H1 (cell line): Measurements from ENCODE around the gene LIN54. TPM values are rescaled to one million over a fixed set of nuclear protein-coding genes. Genes with fewer than 3 reads are reported as not detected.

Experiments
- CTCF ChIA-PET: fragments of 300-600 bp; sonication (Branson Sonifier 250); formaldehyde crosslinking; loops from one replicate; lab custom pipeline; 2021; ENCODE audit not compliant: partially characterized antibody; lab: Charles Lee
- POLR2A ChIA-PET: fragments of 300-600 bp; sonication (Branson Sonifier 250); formaldehyde crosslinking; loops from one replicate; lab custom pipeline; 2021; ENCODE audit warnings: inconsistent platforms; ENCODE audit not compliant: partially characterized antibody; lab: Charles Lee
- DNase-seq, 2 experiments: peaks; one replicate each; pipeline versions ENCODE4 v3.0.0 to v3.0.0-alpha.2; 2010 to 2022; ENCODE audit warnings: low spot score in 2 of 2, low read depth in 1 of 2, mixed read lengths in 1 of 2
- FAIRE-seq: peaks from 2 replicates; lab custom pipeline; 2011; peaks lifted over from hg19 to GRCh38; lab: Jason Lieb, UNC
- H2AFZ ChIP-seq: 2 replicates; pipeline ENCODE4 v1.8.1; 2012; ENCODE audit warnings: low read length, inconsistent platforms
- H2AK5ac ChIP-seq: 2 replicates; pipeline ENCODE4 v1.6.1; 2013; ENCODE audit warnings: low read depth, low read length
- H2BK120ac ChIP-seq: replicated peaks from 2 replicates; pipeline ENCODE3; 2013; ENCODE audit warnings: low read depth, low read length, inconsistent platforms
- H2BK12ac ChIP-seq: 2 replicates; pipeline ENCODE4 v1.6.1; 2013; ENCODE audit warnings: low read depth, low read length
- H2BK15ac ChIP-seq: 2 replicates; pipeline ENCODE4 v1.6.1; 2013; ENCODE audit warnings: low read length
- H2BK20ac ChIP-seq: 2 replicates; pipeline ENCODE4 v1.6.1; 2013; ENCODE audit warnings: low read length
- H2BK5ac ChIP-seq: 2 replicates; pipeline ENCODE4 v1.6.1; 2013; ENCODE audit warnings: low read depth, low read length
- H3K14ac ChIP-seq: 2 replicates; pipeline ENCODE4 v1.6.1; 2013; ENCODE audit warnings: inconsistent platforms; ENCODE audit not compliant: insufficient read length
- H3K18ac ChIP-seq: 2 replicates; pipeline ENCODE4 v1.6.1; 2013; ENCODE audit warnings: low read length; ENCODE audit errors: extremely low read depth
- H3K23ac ChIP-seq: 2 replicates; pipeline ENCODE4 v1.6.1; 2013; ENCODE audit warnings: inconsistent platforms; ENCODE audit not compliant: insufficient read length
- H3K23me2 ChIP-seq: 2 replicates; pipeline ENCODE4 v1.6.1; 2013; ENCODE audit warnings: low read depth, low read length
- H3K27ac ChIP-seq: 2 replicates; pipeline ENCODE4 v1.6.1; 2011; ENCODE audit warnings: low read depth, low read length, inconsistent platforms
- H3K27me3 ChIP-seq, 4 experiments: replicated peaks in 1 of 4; 1 replicate in 1 of 4; 2 replicates in 3 of 4; pipeline versions ENCODE4 v1.6.1 to v1.8.1; 2011 to 2013; ENCODE audit warnings: low read length in 3 of 4, mild to moderate bottlenecking in 3 of 4, inconsistent platforms in 2 of 4, mixed read lengths in 2 of 4, moderate library complexity in 1 of 4; ENCODE audit not compliant: control insufficient read depth in 3 of 4, insufficient read depth in 3 of 4; ENCODE audit errors: extremely low read depth in 1 of 4
- H3K36me3 ChIP-seq, 4 experiments: 2 replicates each; pipeline versions ENCODE4 v1.6.1 to v1.8.1; 2011 to 2013; ENCODE audit warnings: mild to moderate bottlenecking in 4 of 4, low read length in 3 of 4, moderate library complexity in 2 of 4, control low read depth in 1 of 4, inconsistent platforms in 1 of 4; ENCODE audit not compliant: insufficient read depth in 4 of 4, control insufficient read depth in 2 of 4
- H3K4ac ChIP-seq: replicated peaks from 2 replicates; pipeline ENCODE3; 2013; ENCODE audit warnings: low read length, low read depth, mixed read lengths, inconsistent platforms; ENCODE audit not compliant: insufficient read length
- H3K4me1 ChIP-seq, 4 experiments: replicated peaks in 1 of 4; 1 replicate in 1 of 4; 2 replicates in 3 of 4; pipeline versions ENCODE4 v1.6.1 to v1.8.1; 2011 to 2013; ENCODE audit warnings: low read length in 3 of 4, inconsistent platforms in 2 of 4, mixed read lengths in 1 of 4; ENCODE audit not compliant: insufficient read depth in 4 of 4, control insufficient read depth in 3 of 4
- H3K4me2 ChIP-seq, 2 experiments: 2 replicates each; pipeline versions ENCODE4 v1.6.1 to v1.8.1; 2011 to 2013; ENCODE audit warnings: low read depth in 2 of 2, low read length in 2 of 2, control low read depth in 1 of 2, inconsistent platforms in 1 of 2, mild to moderate bottlenecking in 1 of 2; ENCODE audit not compliant: insufficient read depth in 1 of 2
- H3K4me3 ChIP-seq, 4 experiments: fragments of 200-600, 300-600 bp in 1 of 4; sonication (generic), shearing (Covaris generic), sonication (Bioruptor Twin) in 1 of 4; 2 replicates each; pipeline versions ENCODE4 v1.5.1 to v1.8.1; 2011 to 2016; ENCODE audit warnings: low read length in 4 of 4, low read depth in 3 of 4, control low read depth in 2 of 4, inconsistent platforms in 2 of 4, mild to moderate bottlenecking in 2 of 4, mixed read lengths in 1 of 4, moderate library complexity in 1 of 4; ENCODE audit not compliant: insufficient read depth in 2 of 4; ENCODE audit errors: extremely low read depth in 1 of 4
- H3K56ac ChIP-seq: replicated peaks from 2 replicates; pipeline ENCODE3; 2013; ENCODE audit warnings: low read depth, mild to moderate bottlenecking, mixed read lengths, low read length, inconsistent platforms; ENCODE audit not compliant: insufficient read length
- H3K79me1 ChIP-seq: 2 replicates; pipeline ENCODE4 v1.6.1; 2013; ENCODE audit warnings: low read depth, low read length, control low read depth
- H3K79me2 ChIP-seq, 2 experiments: 2 replicates each; pipeline versions ENCODE4 v1.6.1 to v1.8.1; 2012 to 2013; ENCODE audit warnings: low read length in 2 of 2, mild to moderate bottlenecking in 2 of 2, inconsistent platforms in 1 of 2; ENCODE audit not compliant: insufficient read depth in 2 of 2, control insufficient read depth in 1 of 2
- H3K9ac ChIP-seq, 4 experiments: replicated peaks in 1 of 4; 1 replicate in 1 of 4; 2 replicates in 3 of 4; pipeline versions ENCODE4 v1.6.1 to v1.8.1; 2011 to 2013; ENCODE audit warnings: low read depth in 3 of 4, low read length in 3 of 4, control low read depth in 2 of 4, mild to moderate bottlenecking in 2 of 4, moderate library complexity in 2 of 4, inconsistent platforms in 1 of 4; ENCODE audit errors: extremely low read depth in 1 of 4
- H3K9me3 ChIP-seq, 2 experiments: 2 replicates each; pipeline versions ENCODE4 v1.6.1 to v1.8.1; 2012 to 2013; ENCODE audit warnings: mild to moderate bottlenecking in 2 of 2, moderate library complexity in 2 of 2, control low read depth in 1 of 2, inconsistent platforms in 1 of 2, low read depth in 1 of 2, low read length in 1 of 2, mixed read lengths in 1 of 2; ENCODE audit not compliant: insufficient read depth in 2 of 2
- H4K20me1 ChIP-seq, 2 experiments: replicated peaks in 1 of 2; 2 replicates each; pipeline versions ENCODE3 to v1.8.1; 2011 to 2013; ENCODE audit warnings: inconsistent platforms in 2 of 2, low read length in 2 of 2, mild to moderate bottlenecking in 1 of 2; ENCODE audit not compliant: insufficient read depth in 2 of 2, control insufficient read depth in 1 of 2
- H4K5ac ChIP-seq: 2 replicates; pipeline ENCODE4 v1.6.1; 2013; ENCODE audit warnings: low read length, low read depth, mixed read lengths, inconsistent platforms; ENCODE audit not compliant: insufficient read length
- H4K8ac ChIP-seq: 2 replicates; pipeline ENCODE4 v1.8.0; 2013; ENCODE audit warnings: mild to moderate bottlenecking, moderate library complexity, low read length, inconsistent platforms; ENCODE audit not compliant: insufficient read depth; ENCODE audit errors: extremely low read depth
- H4K91ac ChIP-seq: replicated peaks from 2 replicates; pipeline ENCODE3; 2013; ENCODE audit warnings: low read length, mixed read lengths, inconsistent platforms; ENCODE audit not compliant: insufficient read length
- CHD2 ChIP-seq: IDR thresholded peaks from 2 replicates; pipeline ENCODE4 v1.6.1; 2012; ENCODE audit warnings: low read length, improper control_type of control experiment
- WGBS, 2 experiments: shearing (Covaris generic) in 1 of 2; methylation state at CpG; one replicate each; pipeline versions ENCODE4 v1.1.6 to v1.1.7; 2013 to 2015; ENCODE audit warnings: low lambda C conversion rate in 2 of 2, mixed read lengths in 2 of 2, inconsistent platforms in 1 of 2, low coverage in 1 of 2, missing lambda C conversion rate in 1 of 2; ENCODE audit not compliant: insufficient replicate concordance in 2 of 2, insufficient coverage in 1 of 2, insufficient read length in 1 of 2; ENCODE audit errors: extremely low coverage in 1 of 2, missing lambda C conversion rate in 1 of 2; 5-methylcytosine and 5-hydroxymethylcytosine counted together
- polyA plus RNA-seq, 7 experiments: library from polyadenylated mRNA; depleted of rRNA in 3 of 7; stranded (reverse) in 5 of 7; unstranded in 2 of 7; fragments of >200 nt in 5 of 7; fragments of 200-250 nt in 2 of 7; gene quantifications; 1 replicate in 5 of 7; 2 replicates in 1 of 7; 4 replicates in 1 of 7; pipeline versions ENCODE4 v1.2.1 to v1.2.3, GENCODE V29; 2011 to 2013; ENCODE audit warnings: missing spikeins in 2 of 7, mixed read lengths in 2 of 7
- total RNA-seq: library from RNA; stranded (reverse); fragmentation: NEBNext Ultra II Directional; extraction: Animal tissue kit (Norgen Biotek cat#: 25700); gene quantifications from 2 replicates; pipeline ENCODE4 v1.2.1, GENCODE V29; 2021

The LIN54 gene
- total and polyA plus RNA-seq, 2 of the 8 experiments (the other 6 are each of a cell fraction or from before 2014, with no cell fraction given), result 5.7 to 11.1 TPM

DNA sequence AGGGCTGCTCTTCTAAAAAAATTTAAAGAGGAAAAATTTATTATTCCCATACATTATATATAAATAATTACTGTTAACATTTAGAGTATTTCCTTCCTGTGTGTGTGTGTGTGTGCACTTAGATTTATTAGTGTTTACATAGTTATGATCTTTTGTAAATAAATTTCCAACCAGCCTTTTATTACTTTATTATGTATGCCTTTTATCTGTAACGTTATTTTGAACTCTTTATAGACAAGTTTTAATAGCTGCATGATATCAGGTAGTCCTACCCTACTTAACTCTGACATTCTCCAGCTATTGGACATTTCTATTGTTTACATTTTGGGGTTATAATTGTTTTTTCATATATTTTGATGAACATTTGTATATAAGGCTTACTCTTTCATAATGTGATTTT is 101.3 kb downstream of the LIN54 start:
- no peak overlapping the region for H3K56ac ChIP-seq
- H4K8ac ChIP-seq, result no peak overlapping the region
- H2AFZ ChIP-seq, result no peak overlapping the region
- no peaks in the 10 kb centered on the region for H3K9me3 ChIP-seq
- H3K9ac ChIP-seq, result no peak overlapping the region
- H2BK120ac ChIP-seq, result no peak overlapping the region
- no peak overlapping the region for H2BK5ac ChIP-seq
- H3K36me3 ChIP-seq, result peaks cover 6 to 60% (median 24%) of the 10 kb centered on the region in 4 experiments
- H2BK20ac ChIP-seq, result no peak overlapping the region
- H2AK5ac ChIP-seq, result no peak overlapping the region
- H4K5ac ChIP-seq, result no peak overlapping the region
- no peak overlapping the region for H3K14ac ChIP-seq
- H4K20me1 ChIP-seq, result no peaks in the 10 kb centered on the region
- no peaks in the 10 kb centered on the region for H3K4me1 ChIP-seq
- FAIRE-seq, result no peak
- TF ChIP-seq CHD2, result no peak
- H3K27ac ChIP-seq, result no peak overlapping the region
- no peak overlapping the region for H3K4me2 ChIP-seq
- H4K91ac ChIP-seq, result no peak overlapping the region
- no peak overlapping the region for H3K23ac ChIP-seq
- no peaks in the 10 kb centered on the region for H3K27me3 ChIP-seq
- no peak overlapping the region for H2BK15ac ChIP-seq
- 90% methylated on average over 1 of the region's 1 CpG; no CpG with 5 or more reads in 1 of the 2 experiments for WGBS, 2 experiments
- ChIA-PET POLR2A (interaction anchor here (1.3 kb wide), 1 partner anchor 12 kb away, joined by 5 read pairs; no protein-coding TSS in a partner anchor), CTCF (interaction anchor here (0.7 kb wide), 1 partner anchor 595 kb away, joined by 3 read pairs; no protein-coding TSS in a partner anchor)
- no peak for DNase-seq
- H2BK12ac ChIP-seq, result no peak overlapping the region
- H3K4me3 ChIP-seq, result no peak overlapping the region
- H3K23me2 ChIP-seq, result no peaks in the 10 kb centered on the region
- H3K79me2 ChIP-seq, result 0 out of 4 replicates have a peak, but pooled peaks cover 0 to 2% of the 10 kb centered on the region in 2 experiments
- no peaks in the 10 kb centered on the region; the same call in 1 of the 2 replicates for H3K79me1 ChIP-seq
- no peak overlapping the region for H3K4ac ChIP-seq
- H3K18ac ChIP-seq, result no peak overlapping the region
